Panc1 (cell line): ENCODE results near the gene PIGP. TPM values are rescaled to one million over a fixed set of nuclear protein-coding genes. Genes with fewer than 3 reads are reported as not detected.

ENCODE experiments used
- ATAC-seq: fragments of 200-7000 bp; cut with Tn5 transposase; 2 replicates; pipeline ENCODE4 v1.9.1; 2020; ENCODE audit warnings: mild to moderate bottlenecking, moderate library complexity
- BruUV-seq: library from RNA; stranded (reverse); fragments of 400-500 nt; replicated peaks from 2 replicates; lab custom pipeline; 2021; lab: Mats Ljungman, UMichigan
- CTCF ChIA-PET: fragments of 300-600 bp; sonication (Branson Sonifier 250); formaldehyde crosslinking; loops from one replicate; lab custom pipeline; 2022; ENCODE audit warnings: antibody characterized with exemption; lab: Charles Lee
- POLR2A ChIA-PET: fragments of 300-600 bp; sonication (Branson Sonifier 250); formaldehyde crosslinking; loops from one replicate; lab custom pipeline; 2022; ENCODE audit warnings: antibody characterized with exemption; lab: Charles Lee
- DNase-seq: peaks from one replicate; pipeline ENCODE4 v3.0.0-alpha.2; 2010; ENCODE audit warnings: low read depth, low spot score
- H3K27ac ChIP-seq: 2 replicates; pipeline ENCODE4 v1.5.1; 2011; ENCODE audit warnings: mild to moderate bottlenecking, low read length, inconsistent platforms
- H3K27me3 ChIP-seq: fragments of 200-500 bp; sonication (Bioruptor generic); 2 replicates; pipeline ENCODE4 v1.6.0; 2014; ENCODE audit warnings: low read length, inconsistent platforms; ENCODE audit not compliant: control insufficient read depth, insufficient read depth
- H3K36me3 ChIP-seq: fragments of 200-500 bp; sonication (Bioruptor generic); 2 replicates; pipeline ENCODE4 v1.5.1; 2014; ENCODE audit warnings: inconsistent platforms, mild to moderate bottlenecking, low read length, moderate library complexity; ENCODE audit not compliant: control insufficient read depth, insufficient read depth
- H3K4me1 ChIP-seq: 2 replicates; pipeline ENCODE4 v1.5.1; 2011; ENCODE audit warnings: inconsistent platforms, mild to moderate bottlenecking, low read length, moderate library complexity; ENCODE audit not compliant: control insufficient read depth, insufficient read depth
- H3K4me3 ChIP-seq, 2 experiments: 2 replicates each; pipeline ENCODE4 v1.5.1; 2011 to 2012; ENCODE audit warnings: low read depth in 2 of 2, low read length in 2 of 2, mild to moderate bottlenecking in 2 of 2, inconsistent platforms in 1 of 2, moderate library complexity in 1 of 2
- H3K9me3 ChIP-seq: fragments of 200-500 bp; sonication (Bioruptor generic); 2 replicates; pipeline ENCODE4 v1.5.1; 2014; ENCODE audit warnings: low read depth, mild to moderate bottlenecking, inconsistent platforms, low read length, moderate library complexity; ENCODE audit not compliant: control insufficient read depth, insufficient read depth
- CTCF ChIP-seq: fragments of 450-650 bp; IDR thresholded peaks from 2 replicates; pipeline ENCODE4 v1.5.1; 2017; ENCODE audit warnings: mild to moderate bottlenecking
- POLR2AphosphoS5 ChIP-seq: IDR thresholded peaks from 2 replicates; pipeline ENCODE4 v1.6.1; 2012; ENCODE audit warnings: mild to moderate bottlenecking, low read depth, low read length, moderate library complexity
- REST ChIP-seq, 2 experiments: IDR thresholded peaks; 2 replicates each; pipeline ENCODE4 v1.6.1; 2011 to 2012; ENCODE audit warnings: low read depth in 2 of 2, control low read depth in 1 of 2, low read length in 1 of 2, mild to moderate bottlenecking in 1 of 2, moderate library complexity in 1 of 2; ENCODE audit not compliant: insufficient read depth in 1 of 2
- SIN3A ChIP-seq: IDR thresholded peaks from 2 replicates; pipeline ENCODE4 v1.6.1; 2012; ENCODE audit warnings: low read depth, mild to moderate bottlenecking, low read length, moderate library complexity, borderline replicate concordance; ENCODE audit not compliant: insufficient read depth
- TCF7L2 ChIP-seq: IDR thresholded peaks from 2 replicates; pipeline ENCODE4 v1.6.1; 2011; ENCODE audit warnings: mild to moderate bottlenecking, low read depth, low read length, inconsistent platforms
- in situ Hi-C: cut with HindIII; loops from 2 replicates; pipeline ENCODE4 v1.10.0; 2016; ENCODE audit warnings: low sequenced_read_pairs, low pct_unique_long_range_greater_than_20kb
- intact Hi-C: fragments of 100-400 bp; cut with micrococcal nuclease; formaldehyde crosslinking; loops from one replicate; pipeline ENCODE4 v1.10.0; 2022; ENCODE audit not compliant: unreplicated experiment
- total RNA-seq: library from RNA; stranded (reverse); gene quantifications from one replicate; pipeline ENCODE4 v1.2.1, GENCODE V29; 2021; ENCODE audit not compliant: unreplicated experiment

PIGP gene
- total RNA-seq, 1 experiment from 2014 or later, result 16.1 TPM

- CTCF ChIA-PET, result no interaction called here
- ATAC-seq (no peak), DNase-seq (no peak)
- TF ChIP-seq TCF7L2 (no peak), REST (IDR thresholded peaks at IDR 0.05; ENCODE audit: insufficient read depth in 1 of 2, low read depth in 2 of 2, low read length in 1 of 2) (no peak), CTCF (no peak), SIN3A (no peak), POLR2AphosphoS5 (no peak)
- no TSS peak for BruUV-seq
- no peak overlapping the region for H3K4me3 ChIP-seq
- intact Hi-C loops (no loop called here), in situ Hi-C loops (no loop called here)
- peaks cover 4% of the 10 kb centered on the region; the same call in 1 of the 2 replicates for H3K4me1 ChIP-seq
- POLR2A ChIA-PET, result no interaction called here
- H3K27me3 ChIP-seq, result no peaks in the 10 kb centered on the region
- H3K36me3 ChIP-seq, result no peaks in the 10 kb centered on the region
- H3K27ac ChIP-seq, result no peak overlapping the region
- H3K9me3 ChIP-seq, result no peaks in the 10 kb centered on the region
These were observed 42.0 kb downstream of the PIGP start for GRCh38 chr21:37030864-37031263.

GRCh38 chr21:37028570-37028969, 44.3 kb downstream of the PIGP start:
- DNase-seq (no peak), ATAC-seq (no peak)
- intact Hi-C loops (no loop called here), in situ Hi-C loops (no loop called here)
- ChIA-PET POLR2A (no interaction called here), CTCF (no interaction called here)
- no peak overlapping the region for H3K4me3 ChIP-seq
- no peaks in the 10 kb centered on the region for H3K27me3 ChIP-seq
- H3K4me1 ChIP-seq, result peaks cover 4% of the 10 kb centered on the region; the same call in 1 of the 2 replicates
- BruUV-seq, result no TSS peak
- no peak overlapping the region for H3K27ac ChIP-seq
- TF ChIP-seq SIN3A (no peak), CTCF (no peak), TCF7L2 (no peak), POLR2AphosphoS5 (no peak), REST (IDR thresholded peaks at IDR 0.05; ENCODE audit: insufficient read depth in 1 of 2, low read depth in 2 of 2, low read length in 1 of 2) (no peak)
- H3K36me3 ChIP-seq, result no peaks in the 10 kb centered on the region
- no peaks in the 10 kb centered on the region for H3K9me3 ChIP-seq
